Effector CD8-positive, alpha-beta T cell (primary cell): ENCODE results near the gene SLX4IP.

Experiments
- DNase-seq: peaks from one replicate; lab custom pipeline; 2025; lab: John Stamatoyannopoulos, UW

The SLX4IP gene

GRCh38 chr20:10550204-10551118 is 115.4 kb downstream of the SLX4IP start:
- DNase-seq = no peak

- DNase-seq = no peak
Measured at GRCh38 chr20:10551732-10552724, 116.9 kb downstream of the SLX4IP start.

- DNase-seq = no peak
Measured at GRCh38 chr20:10553326-10553984, 118.3 kb downstream of the SLX4IP start.

GRCh38 chr20:10554285-10554684 is 119.2 kb downstream of the SLX4IP start:
- DNase-seq = no peak

GRCh38 chr20:10555393-10555792 is 120.3 kb downstream of the SLX4IP start:
- no peak for DNase-seq

GRCh38 chr20:10555865-10556308 is 120.8 kb downstream of the SLX4IP start:
- DNase-seq = no peak

- no peak for DNase-seq
Measured at GRCh38 chr20:10556519-10557083, 121.5 kb downstream of the SLX4IP start.

GRCh38 chr20:10557685-10558084 is 122.6 kb downstream of the SLX4IP start:
- DNase-seq = no peak

GRCh38 chr20:10558635-10559187 is 123.6 kb downstream of the SLX4IP start:
- DNase-seq = no peak

GRCh38 chr20:10559266-10559665 is 124.2 kb downstream of the SLX4IP start:
- DNase-seq = no peak

- no peak for DNase-seq
Measured at GRCh38 chr20:10560686-10561085, 125.6 kb downstream of the SLX4IP start.

- DNase-seq = no peak
Measured at GRCh38 chr20:10561302-10561701, 126.2 kb downstream of the SLX4IP start.

- DNase-seq = no peak
Measured at GRCh38 chr20:10562899-10563298, 127.8 kb downstream of the SLX4IP start.

GRCh38 chr20:10563935-10564492 is 128.9 kb downstream of the SLX4IP start:
- DNase-seq = no peak

GRCh38 chr20:10565191-10565921 is 130.3 kb downstream of the SLX4IP start:
- no peak for DNase-seq

- DNase-seq = no peak
Measured at GRCh38 chr20:10565922-10566897, 131.1 kb downstream of the SLX4IP start.

GRCh38 chr20:10568032-10568431 is 132.9 kb downstream of the SLX4IP start:
- DNase-seq = no peak

GRCh38 chr20:10571313-10571815 is 136.3 kb downstream of the SLX4IP start:
- no peak for DNase-seq

- DNase-seq = no peak
Measured at GRCh38 chr20:10572853-10573252, 137.7 kb downstream of the SLX4IP start.
